ENCODE data around the gene MRPS9.

The MRPS9 gene

DNA sequence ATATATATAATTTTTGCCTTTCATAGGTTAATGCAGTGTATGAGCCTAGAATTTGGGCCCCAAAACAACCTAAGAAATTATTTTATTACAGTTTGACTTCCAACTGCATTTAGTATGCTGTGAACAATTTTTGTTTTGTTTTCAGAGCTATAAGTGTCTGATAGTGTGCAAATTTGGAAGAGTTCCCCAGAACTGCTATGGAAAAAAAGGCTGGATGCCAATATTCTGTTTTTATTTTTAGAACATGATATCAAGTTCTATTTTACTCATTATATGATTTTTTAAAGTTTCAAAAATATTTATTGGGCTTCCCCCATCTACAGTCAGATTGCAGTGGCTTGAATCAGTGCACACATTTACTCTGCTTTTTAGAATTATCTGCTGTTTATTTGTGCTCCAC, 42.6 kb downstream of the MRPS9 start:
- DNase-seq (ENCODE audit: low read depth), result no peak

DNA sequence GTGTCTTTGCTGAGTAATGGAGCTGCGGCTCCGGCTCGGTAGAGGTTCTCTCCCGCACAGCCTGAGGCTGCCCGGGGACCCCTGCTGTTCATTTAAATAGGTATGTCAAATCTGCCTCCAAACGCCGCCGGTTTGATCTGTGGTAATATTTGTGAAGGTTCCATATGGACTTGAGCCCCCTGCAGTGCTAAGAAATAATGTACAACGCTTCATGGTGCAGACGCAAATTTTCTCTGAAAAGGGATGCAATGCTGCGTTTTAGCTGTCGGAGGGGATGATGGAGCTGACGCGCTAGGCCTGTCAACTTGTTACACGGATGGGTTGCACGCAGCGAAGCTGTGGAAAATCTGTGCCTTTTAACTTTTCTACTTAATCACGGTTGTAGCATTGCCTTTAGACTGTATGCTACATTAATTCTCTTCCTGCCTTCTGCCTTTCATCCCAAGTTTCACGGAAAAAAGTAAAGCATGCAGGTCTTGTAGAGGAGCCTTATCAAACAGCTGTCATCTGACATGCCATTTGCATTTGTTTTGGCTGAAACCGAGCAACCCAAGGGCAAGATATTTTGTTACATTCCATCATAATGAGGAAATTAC, 43.2 kb downstream of the MRPS9 start:
- DNase-seq (ENCODE audit: low read depth), result no peak

DNA sequence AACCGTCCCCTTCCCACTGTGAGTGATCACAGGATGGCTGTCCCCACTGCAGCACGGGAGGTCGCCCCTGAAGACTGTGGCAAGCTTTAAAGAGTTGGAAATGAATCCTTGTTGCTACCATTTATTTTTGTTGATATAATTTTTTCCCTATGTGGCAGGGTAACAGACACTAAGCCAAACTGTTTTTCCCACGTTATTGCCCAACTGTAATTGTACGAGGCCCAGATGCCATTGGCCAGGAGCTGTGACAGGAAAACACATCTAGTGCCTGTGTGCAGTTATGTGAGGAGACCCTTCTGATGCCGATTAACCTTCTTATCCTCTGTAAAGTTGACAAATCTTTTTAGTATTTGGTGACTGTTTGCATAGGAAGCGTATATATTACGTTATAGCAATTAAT, 44.2 kb downstream of the MRPS9 start:
- no peak for DNase-seq (ENCODE audit: low read depth)

DNA sequence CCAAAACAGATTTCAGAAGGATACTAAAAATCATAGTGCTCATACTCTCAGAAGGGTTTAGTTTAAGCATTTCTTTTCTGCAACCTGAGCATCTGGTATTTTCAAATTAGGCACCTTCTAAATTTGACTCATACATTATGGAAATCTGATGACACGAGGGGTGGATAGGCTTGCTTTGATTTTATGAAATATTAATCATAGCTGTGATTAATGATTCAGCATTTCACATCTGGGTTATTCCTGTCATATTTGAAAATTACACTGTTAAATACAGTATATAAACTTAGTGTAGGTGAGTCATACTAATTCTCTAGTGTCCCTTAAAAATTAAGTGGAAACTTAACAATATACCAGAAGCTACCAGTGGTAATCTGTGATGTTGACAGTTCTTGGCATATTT, 47.7 kb downstream of the MRPS9 start:
- DNase-seq (ENCODE audit: low read depth), result no peak

DNA sequence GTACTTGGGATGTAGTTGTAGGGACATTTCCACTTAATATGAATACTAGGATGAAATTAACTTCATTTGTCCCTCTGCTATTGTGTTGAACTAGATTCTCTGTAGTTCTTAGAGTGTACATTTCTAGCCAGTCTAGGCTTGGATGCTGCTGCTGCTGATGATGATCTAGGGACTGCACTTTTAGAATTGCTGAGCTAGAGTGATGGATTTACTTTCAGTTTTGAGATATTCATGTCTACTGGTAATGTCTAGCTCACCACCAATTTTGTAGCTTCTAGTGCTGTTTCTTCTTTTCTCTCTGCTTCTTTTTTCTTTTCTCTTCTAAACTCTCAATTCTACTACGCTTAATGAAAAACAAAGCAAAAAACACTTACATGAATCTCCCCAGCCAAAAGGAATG, 49.4 kb downstream of the MRPS9 start:
- no peak for DNase-seq (ENCODE audit: low read depth)

DNA sequence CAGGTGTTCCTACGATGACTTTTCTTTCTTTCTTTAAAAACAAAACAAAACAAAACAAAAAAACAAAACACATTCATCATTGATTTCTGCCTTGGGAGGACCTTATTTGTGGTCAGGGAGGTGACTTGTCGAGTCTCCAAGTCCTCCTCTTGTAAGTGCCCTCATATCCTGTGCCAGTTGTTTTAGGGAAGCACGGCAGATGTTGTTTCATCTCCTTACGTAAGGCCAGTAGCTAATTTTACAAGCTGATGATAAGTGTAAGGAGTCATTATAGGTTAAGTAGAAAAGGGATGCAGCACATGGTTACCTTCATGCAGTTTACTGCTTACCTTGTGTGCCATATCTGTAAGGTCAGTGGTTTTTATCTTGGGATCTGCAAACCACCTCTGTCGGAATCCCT, 52.2 kb downstream of the MRPS9 start:
- no peak for DNase-seq (ENCODE audit: low read depth)

DNA sequence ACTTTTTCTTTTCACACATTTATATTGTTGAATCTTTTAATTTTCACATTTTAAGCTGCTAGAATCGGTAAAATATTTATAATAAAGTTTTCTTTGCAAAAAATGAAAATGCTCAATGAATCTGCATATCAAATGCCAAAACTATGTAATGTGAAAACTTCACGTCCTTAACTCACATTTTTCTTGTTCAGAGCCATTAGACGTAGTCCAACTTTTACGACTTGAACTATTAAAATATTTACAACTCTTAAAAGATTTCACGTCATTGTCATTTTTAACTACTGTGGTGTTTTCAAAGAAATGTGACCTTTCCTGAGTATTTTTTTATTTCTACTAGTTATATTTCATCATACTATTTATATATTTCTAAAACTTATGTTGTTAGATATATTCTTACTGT, 54.9 kb downstream of the MRPS9 start:
- DNase-seq (ENCODE audit: low read depth), result no peak

DNA sequence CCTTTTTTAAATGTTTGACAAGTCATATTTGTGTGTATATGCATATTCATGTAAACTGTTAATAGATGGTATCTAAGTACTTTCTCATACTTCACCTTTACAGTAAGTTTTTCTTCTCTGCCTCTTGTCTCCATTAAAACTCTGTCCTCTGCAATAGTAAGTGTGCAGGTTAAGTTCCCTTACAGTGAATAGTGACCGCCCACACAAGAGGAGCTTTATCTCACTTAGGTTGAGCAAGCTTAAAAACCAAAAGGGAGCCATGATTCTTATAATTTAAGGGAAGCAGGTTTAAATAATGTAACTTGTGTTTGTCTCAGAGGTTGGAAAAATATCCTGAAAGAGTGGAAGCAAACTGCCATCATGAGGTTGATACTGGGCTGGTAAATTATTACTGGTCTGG, 61.3 kb downstream of the MRPS9 start:
- no peak for DNase-seq (ENCODE audit: low read depth)

DNA sequence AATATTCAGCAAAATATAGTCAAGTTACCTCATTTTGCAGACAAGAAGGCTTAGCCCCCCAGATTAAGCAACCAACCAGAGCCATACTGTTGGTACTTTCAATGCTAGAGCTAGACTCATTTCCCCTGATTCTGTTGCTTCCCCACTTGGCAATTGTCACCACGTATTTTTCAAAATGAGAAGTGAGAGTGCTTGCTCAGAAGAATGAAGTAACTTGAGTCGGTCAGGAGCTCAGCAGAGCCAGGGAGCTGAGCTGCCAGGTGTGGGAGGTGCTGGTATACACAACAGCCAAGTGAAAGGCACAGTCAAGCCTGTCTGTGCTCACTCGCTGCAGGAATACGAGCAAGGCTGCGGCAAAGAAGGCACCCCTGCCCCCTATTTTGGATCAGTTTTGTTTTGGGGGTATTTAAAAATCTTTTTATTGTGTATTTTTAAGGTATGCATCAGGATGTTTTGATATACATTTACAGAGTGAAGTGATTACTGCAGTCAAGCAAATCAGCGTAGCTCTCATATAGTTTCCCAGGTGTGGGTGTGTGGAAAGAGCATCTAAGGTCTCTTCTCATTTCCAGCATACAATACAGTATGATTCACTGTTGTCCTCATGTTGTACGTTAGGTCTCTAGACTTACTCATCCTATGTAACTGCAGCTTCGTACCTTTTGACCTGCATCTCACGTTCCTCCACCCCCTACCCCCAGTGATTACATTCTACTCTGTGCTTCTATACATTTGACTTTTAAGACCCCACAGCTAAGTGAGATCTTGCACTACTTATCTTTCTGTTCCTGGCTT, 62.4 kb downstream of the MRPS9 start:
- no peak for DNase-seq (ENCODE audit: low read depth)

DNA sequence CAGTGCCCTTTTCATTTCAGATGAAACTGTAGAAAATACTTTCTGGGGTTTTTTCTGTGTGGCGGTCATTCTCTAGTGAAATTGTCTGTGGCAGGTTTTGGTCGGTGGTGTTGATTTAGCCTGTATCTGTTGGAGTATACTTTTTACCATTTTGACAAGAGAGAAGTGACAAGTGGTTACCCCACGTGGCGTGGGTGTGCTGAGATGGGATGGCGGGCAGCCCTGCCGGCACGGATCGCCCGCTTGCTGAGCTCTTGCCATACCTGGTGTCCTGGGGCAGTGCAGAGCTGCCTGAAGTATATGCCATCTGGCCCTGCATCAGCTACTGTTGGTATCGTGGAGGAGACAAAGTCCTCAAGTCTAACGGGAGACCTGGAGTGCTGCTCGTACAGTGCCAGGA, 64.1 kb downstream of the MRPS9 start:
- DNase-seq (ENCODE audit: low read depth), result no peak

DNA sequence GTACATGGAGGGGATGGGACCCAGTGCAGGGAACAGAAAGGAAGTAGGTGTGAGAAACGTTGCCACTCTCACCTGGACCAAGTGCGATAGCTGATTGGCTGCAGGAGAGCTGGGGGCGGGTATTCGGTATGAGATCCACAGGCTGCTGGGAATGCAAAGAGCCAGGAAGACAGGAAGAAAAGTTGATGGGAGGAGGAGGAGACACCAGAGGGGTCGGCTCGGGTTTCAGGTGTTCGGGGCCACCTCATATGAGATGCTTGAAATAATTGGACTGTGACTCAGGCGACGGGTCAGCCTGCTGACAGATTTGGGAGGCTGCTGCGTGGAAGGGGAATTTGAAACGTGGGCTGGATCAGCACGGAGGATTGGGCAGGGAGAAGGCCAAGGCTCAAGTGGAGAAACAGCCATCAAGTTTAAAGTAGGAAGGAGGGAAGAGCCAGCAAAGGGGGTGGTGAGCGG, 65.1 kb downstream of the MRPS9 start:
- no peak for DNase-seq (ENCODE audit: low read depth)

DNA sequence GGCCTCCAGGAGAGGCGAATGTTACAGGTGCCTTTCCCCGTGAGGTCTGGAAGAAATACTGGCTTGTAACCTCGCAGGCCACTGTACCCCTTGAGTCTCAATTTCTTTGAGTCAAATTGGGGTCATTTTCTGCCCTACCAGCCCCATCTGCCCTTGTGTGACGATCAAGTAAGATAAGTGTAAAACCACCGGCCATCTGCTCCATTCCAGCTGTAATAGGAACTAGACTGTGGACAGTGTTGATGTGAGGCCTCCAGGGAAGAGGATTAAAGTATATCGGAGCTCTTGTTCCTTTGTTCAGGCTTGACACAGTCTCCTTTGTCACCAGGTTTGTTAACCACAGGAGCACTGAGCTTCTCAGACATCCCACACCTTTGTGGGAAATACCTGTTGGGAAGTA, 65.6 kb downstream of the MRPS9 start:
- DNase-seq (ENCODE audit: low read depth), result no peak

DNA sequence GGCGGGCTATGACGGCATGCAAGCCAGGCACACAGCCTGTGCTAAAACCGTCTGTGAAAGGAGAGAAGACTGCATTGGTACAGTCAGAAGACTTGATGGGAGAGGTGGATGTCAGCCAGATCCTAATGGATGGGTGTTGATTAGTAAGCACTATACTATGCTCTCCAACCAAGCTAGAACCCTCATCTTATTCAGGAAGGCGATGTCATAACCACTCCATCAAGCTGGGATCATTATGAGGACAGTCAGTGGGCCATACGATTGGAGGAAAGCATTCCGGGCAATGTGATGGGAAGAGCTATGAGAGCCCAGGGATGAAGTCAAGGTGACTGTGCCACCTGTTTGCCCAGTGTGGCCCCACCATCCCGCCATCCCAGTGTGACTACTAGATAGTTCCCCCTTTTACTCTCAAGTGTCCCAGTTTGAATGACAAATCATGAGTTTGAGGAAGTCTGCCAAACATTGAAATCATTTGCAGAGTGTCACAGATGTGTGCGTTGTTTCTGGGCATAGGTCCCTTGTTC, 66.4 kb downstream of the MRPS9 start:
- no peak for DNase-seq (ENCODE audit: low read depth)

DNA sequence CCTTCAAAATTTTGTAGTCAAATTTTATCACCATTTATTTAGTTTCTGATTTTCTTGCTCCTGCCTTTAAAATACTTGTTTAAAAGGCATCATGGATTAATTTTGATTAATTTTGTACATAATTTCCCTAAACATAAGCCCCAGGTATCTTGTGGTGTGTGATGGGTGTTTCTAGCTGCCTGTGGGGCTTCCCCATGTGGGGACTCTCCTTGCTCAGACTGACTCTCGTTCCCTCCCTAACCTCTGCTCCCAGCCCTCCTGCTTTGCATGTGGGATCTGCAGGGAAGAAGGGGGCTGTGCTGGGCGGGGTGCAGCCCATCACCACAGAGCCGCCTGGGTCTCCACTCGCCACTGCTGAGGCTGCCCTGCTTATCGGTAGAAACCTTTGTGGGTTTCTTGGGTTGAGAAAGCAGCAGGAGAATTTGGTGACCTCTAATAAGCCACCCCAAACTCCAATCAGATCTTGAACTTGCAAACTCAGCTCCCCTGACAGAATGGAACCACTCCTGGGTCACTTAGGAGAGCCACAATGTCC, 72.5 kb downstream of the MRPS9 start:
- no peak for DNase-seq (ENCODE audit: low read depth)

DNA sequence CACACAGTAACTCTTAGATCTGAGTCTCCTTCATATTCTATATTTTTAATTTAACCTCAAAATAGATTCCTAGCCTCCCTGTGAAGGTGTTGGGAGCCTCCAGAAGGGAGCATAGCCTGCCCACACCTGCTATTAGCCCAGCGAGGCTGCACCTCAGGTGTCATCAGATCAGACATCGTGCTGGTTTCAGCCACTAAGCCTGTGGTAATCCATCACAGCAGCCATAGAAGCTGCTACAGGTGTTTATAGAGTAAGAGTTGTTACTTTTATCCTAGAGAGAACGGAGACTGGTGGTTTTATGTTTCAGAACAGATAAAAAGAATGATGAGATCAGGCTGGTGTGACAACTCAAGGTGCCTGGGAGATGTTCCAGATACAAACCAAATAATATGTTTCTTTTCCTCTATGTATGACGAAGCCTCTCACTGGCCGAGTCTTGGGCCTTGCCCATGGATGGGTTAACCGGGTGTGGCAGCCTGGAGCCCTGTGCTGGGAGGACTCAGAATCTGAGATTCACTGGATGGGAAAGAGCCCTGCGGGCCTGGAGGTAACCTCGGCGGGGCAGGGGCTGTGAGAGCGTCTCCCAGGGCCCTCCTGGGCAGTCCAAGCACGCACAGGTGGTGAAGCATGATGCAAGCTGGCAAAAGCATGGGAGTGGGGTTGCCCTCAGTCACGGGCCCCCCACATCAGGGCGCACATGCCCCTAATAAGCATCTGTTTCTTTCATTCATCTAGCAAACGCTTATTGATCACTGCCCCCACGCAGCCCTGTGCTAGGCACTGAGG, 73.7 kb downstream of the MRPS9 start:
- DNase-seq (ENCODE audit: low read depth), result no peak

DNA sequence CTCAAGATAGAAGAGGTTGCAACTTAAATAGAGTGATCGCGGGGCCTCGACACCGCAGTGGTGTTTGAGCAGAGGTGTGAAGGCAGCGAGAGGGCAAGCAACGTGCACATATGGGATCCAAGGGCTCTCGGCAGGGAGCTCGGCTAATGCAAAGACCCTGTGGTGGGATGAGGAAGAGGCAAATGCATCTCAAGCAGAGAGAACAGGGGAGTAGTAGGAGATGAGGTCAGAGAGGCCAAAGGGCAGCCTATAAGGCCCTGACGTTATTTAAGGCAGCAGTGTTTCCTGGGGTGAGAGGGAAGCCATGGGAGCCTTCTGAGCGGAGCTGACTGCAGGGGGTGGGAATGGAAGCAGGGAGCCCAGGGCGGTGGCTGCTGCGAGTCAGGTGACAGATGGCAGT, 74.5 kb downstream of the MRPS9 start:
- no peak for DNase-seq (ENCODE audit: low read depth)

DNA sequence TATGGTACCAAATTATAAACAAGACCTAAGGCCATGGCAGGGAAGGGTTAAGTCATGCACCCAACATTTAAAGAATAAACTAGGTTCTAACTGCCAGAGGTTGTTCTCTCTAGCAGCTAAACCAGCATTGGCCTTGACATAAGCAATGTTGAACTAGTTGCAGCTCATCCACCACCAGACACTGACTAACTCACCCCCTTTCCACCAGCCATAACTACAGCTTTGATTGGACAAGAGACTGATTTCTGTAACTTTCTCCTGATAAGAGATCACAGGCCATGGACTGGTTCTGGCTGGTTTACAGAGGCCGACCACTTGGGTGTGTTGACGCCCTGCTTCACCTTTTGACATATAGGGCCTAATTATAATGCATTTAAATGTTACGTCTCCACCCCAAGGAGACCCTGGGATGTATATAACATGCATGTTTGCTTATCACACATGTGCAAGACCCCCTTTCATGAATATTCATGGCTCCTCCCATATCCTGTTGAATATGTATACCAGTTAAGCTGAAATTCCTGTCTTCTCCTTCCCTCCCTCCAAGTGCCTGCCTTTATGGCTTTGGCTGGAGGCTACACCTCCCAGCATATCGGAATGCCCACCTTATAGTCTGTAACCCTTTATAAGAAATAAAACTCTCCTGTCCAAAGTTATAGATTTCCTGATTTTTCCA, 75.9 kb downstream of the MRPS9 start:
- DNase-seq (ENCODE audit: low read depth), result no peak

DNA sequence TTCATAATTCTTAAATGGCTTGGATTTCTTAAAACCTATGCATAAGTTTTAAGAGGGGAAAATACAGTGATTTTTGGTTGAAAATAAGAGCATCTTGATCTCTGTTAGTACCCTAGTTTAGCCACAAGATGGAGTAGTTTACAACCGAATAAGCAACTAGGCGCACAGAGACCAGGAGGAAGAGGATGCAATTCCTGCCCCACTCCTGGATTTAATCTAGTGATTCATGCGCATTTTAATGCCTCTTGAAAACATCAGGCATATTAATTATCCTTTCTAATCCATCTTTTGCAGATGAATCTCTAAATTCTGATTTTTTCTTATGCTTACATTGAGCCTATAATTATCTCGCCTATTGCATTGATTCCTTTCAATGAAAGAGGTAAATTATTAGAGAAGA, 76.7 kb downstream of the MRPS9 start:
- DNase-seq (ENCODE audit: low read depth), result no peak

DNA sequence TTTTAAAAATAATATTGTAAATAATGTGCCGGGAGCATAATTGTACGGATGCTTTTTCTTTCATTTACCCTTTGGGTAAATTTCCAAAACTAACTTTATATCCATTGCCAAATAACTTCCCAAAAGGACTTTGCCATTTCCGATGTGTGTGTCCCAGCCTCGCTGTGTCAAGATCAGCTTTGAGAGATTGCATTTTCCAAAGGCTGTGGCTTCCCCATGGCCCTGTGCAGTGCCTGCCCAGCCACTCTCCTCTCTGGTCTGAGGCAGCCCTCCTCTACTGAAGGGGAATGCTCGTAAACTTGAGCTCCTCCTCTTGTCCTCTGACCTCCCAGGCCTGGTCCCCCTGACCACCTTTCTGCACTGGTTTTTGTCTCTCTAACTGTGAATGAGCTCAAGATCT, 78.5 kb downstream of the MRPS9 start:
- no peak for DNase-seq (ENCODE audit: low read depth)

DNA sequence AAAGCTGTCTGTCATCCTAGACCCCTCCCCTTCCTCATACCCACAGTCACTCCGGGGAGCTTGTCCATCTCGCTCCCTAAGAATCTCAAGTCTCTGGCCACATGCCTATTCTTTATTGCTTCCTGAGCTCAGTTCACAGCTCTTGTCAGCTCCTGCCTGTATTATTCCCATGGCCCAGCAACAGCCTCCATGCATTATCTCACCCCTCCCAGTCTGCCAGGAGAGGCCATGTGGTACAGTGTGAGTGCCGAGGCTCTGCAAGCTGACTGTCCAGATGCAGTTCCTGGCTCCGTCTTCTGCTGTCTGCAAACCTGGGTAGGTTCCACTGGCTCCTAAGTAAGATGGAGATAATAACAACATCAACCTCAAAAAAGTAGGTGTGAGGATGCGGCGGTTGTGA, 79.7 kb downstream of the MRPS9 start:
- no peak for DNase-seq (ENCODE audit: low read depth)

DNA sequence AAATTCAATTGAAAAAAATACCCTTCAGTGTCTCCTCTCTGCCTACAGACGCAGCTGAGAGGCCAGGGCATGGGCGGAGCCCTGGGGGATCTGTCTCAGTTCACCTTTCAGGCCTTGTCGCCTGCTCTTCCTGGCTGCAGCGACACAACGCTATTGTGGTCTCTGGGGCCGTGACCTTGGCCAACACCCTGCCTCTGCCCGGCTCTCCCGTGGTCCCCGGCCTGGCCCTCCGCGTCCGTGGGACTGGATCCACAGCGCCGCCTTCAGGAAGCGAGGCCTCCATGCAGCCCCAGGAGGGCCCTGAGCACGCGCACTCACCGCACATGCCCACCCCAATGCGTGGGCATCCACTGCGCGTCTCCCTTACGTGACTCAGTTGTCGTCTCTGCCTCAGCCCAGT, 81.1 kb downstream of the MRPS9 start:
- DNase-seq (ENCODE audit: low read depth), result no peak

DNA sequence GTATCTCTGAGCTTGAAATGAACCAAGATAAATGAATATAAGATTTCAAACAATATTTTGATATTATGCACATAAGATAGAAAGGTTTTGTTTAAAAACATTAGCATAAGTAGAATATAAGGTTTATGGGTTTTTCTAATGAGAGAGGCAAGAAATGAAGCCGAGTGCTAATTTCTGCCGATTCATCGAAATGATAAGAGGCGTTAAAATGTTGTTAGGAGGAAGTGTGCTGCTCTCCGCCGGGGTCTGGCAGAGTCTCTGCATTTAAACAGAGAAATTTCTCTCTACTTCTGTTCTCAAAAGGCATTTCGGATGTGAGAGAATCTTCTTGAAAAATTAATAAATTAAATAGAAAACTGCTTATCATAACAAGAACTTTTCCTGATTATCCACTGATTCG, 83.6 kb downstream of the MRPS9 start:
- no peak for DNase-seq (ENCODE audit: low read depth)

Measured in stimulated activated CD8-positive, alpha-beta memory T cell treated with anti-CD3 and anti-CD28 coated beads, Interleukin-15, amount 100 ng/mL, for 24 hours (primary cell).